Measurements from ENCODE around the gene DDX11. TPM values are rescaled to one million over a fixed set of nuclear protein-coding genes. Genes with fewer than 3 reads are reported as not detected.
"Not testable (repeated sequence)": the region's sequence is repeated elsewhere in the genome, so short reads cannot be mapped to it uniquely, and the experiment has no call there.

DDX11 gene
- total RNA-seq, 1 experiment from 2014 or later: 53.8 TPM

DNA sequence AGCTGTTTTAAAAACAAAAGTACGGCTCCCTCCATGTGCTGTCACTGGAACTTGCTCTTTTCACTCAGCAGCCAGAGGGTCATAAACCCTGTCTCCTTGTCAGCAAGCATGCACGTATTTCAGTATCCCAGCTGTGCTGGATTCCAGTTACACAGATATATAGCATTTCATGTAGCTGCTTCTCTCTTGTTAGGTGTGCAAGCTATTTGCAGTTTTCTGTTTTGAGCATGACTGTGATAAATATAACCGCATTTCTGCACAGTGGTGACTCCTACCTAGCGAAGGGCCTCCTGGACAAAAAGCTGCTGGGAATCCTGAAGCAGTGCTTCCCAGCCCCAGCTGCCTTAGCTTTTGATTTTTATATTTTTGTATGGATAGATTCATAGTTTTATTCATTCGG is 24.7 kb downstream of the DDX11 start:
- H3K79me2 ChIP-seq (ENCODE audit: low read length); CTCF ChIA-PET; H3K9ac ChIP-seq (ENCODE audit: low read length); H3F3A ChIP-seq (ENCODE audit: low read length, unreplicated experiment); DNase-seq; H3K9me2 ChIP-seq (replicated peaks; ENCODE audit: low read length); H3K4me2 ChIP-seq (ENCODE audit: low read length); H2AFZ ChIP-seq (ENCODE audit: low read length); H4K20me1 ChIP-seq (ENCODE audit: low read length); H3K36me3 ChIP-seq (ENCODE audit: low read depth, low read length); BruUV-seq (replicated peaks); H3K27ac ChIP-seq (ENCODE audit: low read length); H3K27me3 ChIP-seq (ENCODE audit: low read length); POLR2A ChIA-PET (ENCODE audit: unreplicated experiment); intact Hi-C loops (cut with micrococcal nuclease); H3K4me3 ChIP-seq (ENCODE audit: low read length); H3K4me1 ChIP-seq (ENCODE audit: insufficient read depth, low read length); ATAC-seq; H3K9me3 ChIP-seq (ENCODE audit: low read length): not testable (repeated sequence)

DNA sequence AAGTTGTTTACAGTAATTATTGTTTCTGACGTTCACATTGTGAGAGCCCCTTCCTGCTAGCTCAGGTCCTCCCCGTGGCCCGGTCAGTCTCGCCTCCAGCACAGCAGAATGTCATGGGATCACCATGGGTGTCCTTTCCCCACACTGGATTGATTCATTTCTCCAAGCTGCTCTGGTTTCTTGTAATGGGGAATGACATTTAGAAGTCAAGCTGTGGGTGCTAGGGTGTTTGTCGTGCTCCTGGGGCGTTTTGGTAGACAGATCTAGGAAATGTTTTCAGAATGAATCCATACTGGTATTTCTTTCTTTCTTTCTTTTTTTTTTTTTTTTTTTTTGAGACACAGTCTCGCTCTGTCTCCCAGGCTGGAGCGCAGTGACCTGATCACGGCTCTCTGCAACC is 25.1 kb downstream of the DDX11 start:
- H2AFZ ChIP-seq (ENCODE audit: low read length); H3K27ac ChIP-seq (ENCODE audit: low read length); DNase-seq; CTCF ChIA-PET; H3K9me3 ChIP-seq (ENCODE audit: low read length); ATAC-seq; H3K4me3 ChIP-seq (ENCODE audit: low read length); H3K36me3 ChIP-seq (ENCODE audit: low read depth, low read length); H3K27me3 ChIP-seq (ENCODE audit: low read length); H3F3A ChIP-seq (ENCODE audit: low read length, unreplicated experiment); H3K9me2 ChIP-seq (replicated peaks; ENCODE audit: low read length); H3K4me2 ChIP-seq (ENCODE audit: low read length); H3K4me1 ChIP-seq (ENCODE audit: insufficient read depth, low read length); POLR2A ChIA-PET (ENCODE audit: unreplicated experiment); H4K20me1 ChIP-seq (ENCODE audit: low read length); BruUV-seq (replicated peaks); intact Hi-C loops (cut with micrococcal nuclease); H3K9ac ChIP-seq (ENCODE audit: low read length); H3K79me2 ChIP-seq (ENCODE audit: low read length): not testable (repeated sequence)

DNA sequence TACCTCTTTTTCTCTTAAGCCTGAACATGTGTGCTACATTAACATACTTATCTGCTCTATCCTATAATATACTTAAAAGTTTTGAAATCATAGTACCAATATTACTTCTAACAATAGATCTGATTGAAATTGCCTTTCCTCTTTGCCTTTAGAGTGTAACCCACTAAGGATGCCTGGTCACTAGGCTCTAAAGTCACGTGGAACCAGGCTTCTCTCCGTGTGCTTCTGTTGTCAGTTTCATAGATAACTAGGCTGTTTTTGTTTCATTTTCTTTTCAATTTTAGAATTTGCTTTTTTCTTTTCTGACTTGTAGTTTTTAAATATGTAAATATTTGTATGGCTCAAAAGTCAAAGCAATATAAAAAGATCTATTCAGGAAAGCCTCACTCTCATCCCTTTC is 25.8 kb downstream of the DDX11 start:
- CTCF ChIA-PET: not testable (repeated sequence)

DNA sequence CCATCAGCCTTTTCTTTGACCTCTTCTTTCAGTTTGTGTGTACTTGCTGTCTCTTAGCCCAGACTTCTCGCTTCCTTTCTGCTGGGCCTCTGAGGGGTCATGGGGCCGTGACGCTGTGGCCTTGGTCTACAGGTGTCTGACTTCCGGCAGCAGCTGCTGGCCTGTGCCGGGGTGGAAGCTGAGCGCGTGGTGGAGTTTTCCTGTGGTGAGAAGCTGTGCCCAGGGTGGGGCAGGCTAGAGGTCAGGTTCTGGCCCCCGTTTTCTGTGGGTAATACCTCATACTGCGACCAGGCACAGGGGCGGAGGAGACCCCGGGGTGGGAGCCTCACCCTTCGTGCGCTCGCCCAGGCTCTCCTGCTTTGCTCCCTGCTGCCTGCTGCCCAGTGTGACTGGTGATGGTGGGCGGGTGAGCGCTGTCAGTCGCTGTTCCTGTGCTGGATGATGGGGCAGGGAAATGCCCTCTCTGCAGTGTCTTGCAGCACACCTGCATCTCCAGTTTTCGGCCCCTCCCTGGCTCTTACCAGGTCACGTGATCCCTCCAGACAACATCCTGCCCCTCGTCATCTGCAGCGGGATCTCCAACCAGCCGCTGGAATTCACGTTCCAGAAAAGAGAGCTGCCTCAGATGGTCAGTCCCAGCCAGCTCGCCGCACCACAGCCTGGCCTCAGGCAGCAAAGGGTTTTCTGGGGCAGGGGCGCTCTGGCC is 27.0 kb downstream of the DDX11 start:
- H3K27ac ChIP-seq (ENCODE audit: low read length); BruUV-seq (replicated peaks); H3K4me2 ChIP-seq (ENCODE audit: low read length); POLR2A ChIA-PET (ENCODE audit: unreplicated experiment); H3K79me2 ChIP-seq (ENCODE audit: low read length); H3K36me3 ChIP-seq (ENCODE audit: low read depth, low read length); H3K9me3 ChIP-seq (ENCODE audit: low read length); H3K9ac ChIP-seq (ENCODE audit: low read length); ATAC-seq; CTCF ChIA-PET; H4K20me1 ChIP-seq (ENCODE audit: low read length); H2AFZ ChIP-seq (ENCODE audit: low read length); H3K9me2 ChIP-seq (replicated peaks; ENCODE audit: low read length); H3K4me3 ChIP-seq (ENCODE audit: low read length); intact Hi-C loops (cut with micrococcal nuclease); H3F3A ChIP-seq (ENCODE audit: low read length, unreplicated experiment); H3K27me3 ChIP-seq (ENCODE audit: low read length); DNase-seq: not testable (repeated sequence)
- peaks cover 15% of the 10 kb centered on the region; the same call in 1 of the 2 replicates for H3K4me1 ChIP-seq (ENCODE audit: insufficient read depth, low read length)

More for the DNA sequence above, 25.8 kb downstream of the DDX11 start:
- intact Hi-C loops (cut with micrococcal nuclease); DNase-seq; H3K9ac ChIP-seq (ENCODE audit: low read length); BruUV-seq (replicated peaks); H4K20me1 ChIP-seq (ENCODE audit: low read length); H3K36me3 ChIP-seq (ENCODE audit: low read depth, low read length); H3F3A ChIP-seq (ENCODE audit: low read length, unreplicated experiment); POLR2A ChIA-PET (ENCODE audit: unreplicated experiment); H3K27ac ChIP-seq (ENCODE audit: low read length); ATAC-seq; H3K4me2 ChIP-seq (ENCODE audit: low read length); H3K79me2 ChIP-seq (ENCODE audit: low read length); H3K9me2 ChIP-seq (replicated peaks; ENCODE audit: low read length); H2AFZ ChIP-seq (ENCODE audit: low read length); H3K9me3 ChIP-seq (ENCODE audit: low read length); H3K4me3 ChIP-seq (ENCODE audit: low read length); H3K27me3 ChIP-seq (ENCODE audit: low read length): not testable (repeated sequence)
- H3K4me1 ChIP-seq (ENCODE audit: insufficient read depth, low read length): peaks cover 14% of the 10 kb centered on the region; the same call in 1 of the 2 replicates

DNA sequence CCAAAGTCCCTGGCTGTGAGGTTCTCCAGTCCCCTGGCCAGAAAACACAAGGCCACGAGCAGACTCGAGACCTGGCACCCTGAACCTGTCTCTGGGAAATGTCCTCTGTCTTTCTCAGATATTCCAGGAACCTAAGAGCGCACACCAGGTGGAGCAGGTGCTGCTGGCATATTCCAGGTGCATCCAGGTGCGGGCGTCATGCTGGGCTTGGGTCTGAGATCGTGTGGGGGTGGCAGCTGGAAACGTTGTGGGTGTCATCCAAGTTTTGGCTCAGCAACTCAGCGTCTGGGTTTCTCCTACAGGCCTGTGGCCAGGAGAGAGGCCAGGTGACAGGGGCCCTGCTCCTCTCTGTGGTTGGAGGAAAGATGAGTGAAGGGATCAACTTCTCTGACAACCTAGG is 28.5 kb downstream of the DDX11 start:
- H3K9me2 ChIP-seq (replicated peaks; ENCODE audit: low read length); H3K4me3 ChIP-seq (ENCODE audit: low read length); H4K20me1 ChIP-seq (ENCODE audit: low read length); BruUV-seq (replicated peaks); H3K79me2 ChIP-seq (ENCODE audit: low read length); CTCF ChIA-PET; H3K27ac ChIP-seq (ENCODE audit: low read length); H3K9ac ChIP-seq (ENCODE audit: low read length); H3K36me3 ChIP-seq (ENCODE audit: low read depth, low read length); H3K27me3 ChIP-seq (ENCODE audit: low read length); H2AFZ ChIP-seq (ENCODE audit: low read length); POLR2A ChIA-PET (ENCODE audit: unreplicated experiment); DNase-seq; H3F3A ChIP-seq (ENCODE audit: low read length, unreplicated experiment); H3K9me3 ChIP-seq (ENCODE audit: low read length); intact Hi-C loops (cut with micrococcal nuclease); ATAC-seq; H3K4me2 ChIP-seq (ENCODE audit: low read length): not testable (repeated sequence)
- peaks cover 15% of the 10 kb centered on the region; the same call in 1 of the 2 replicates for H3K4me1 ChIP-seq (ENCODE audit: insufficient read depth, low read length)

DNA sequence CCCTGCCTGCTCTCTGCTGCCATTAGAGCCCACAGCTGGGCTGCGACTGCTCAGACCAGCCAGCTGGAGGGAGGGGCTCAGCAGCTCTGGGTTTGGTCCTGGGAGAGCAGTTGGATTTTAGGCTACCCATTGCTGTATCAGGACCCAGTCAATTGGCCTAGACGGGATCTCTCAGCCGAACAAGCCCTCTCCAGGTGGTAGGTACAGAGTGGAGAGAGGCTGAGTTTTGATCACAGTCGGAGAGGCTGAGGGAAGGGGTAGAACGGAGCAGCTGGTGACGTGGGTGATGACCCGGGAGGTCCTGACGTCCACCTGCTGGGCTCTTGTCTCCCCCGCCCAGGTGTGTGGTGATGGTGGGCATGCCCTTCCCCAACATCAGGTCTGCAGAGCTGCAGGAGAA is 28.9 kb downstream of the DDX11 start:
- H3K4me2 ChIP-seq (ENCODE audit: low read length); CTCF ChIA-PET; H3K79me2 ChIP-seq (ENCODE audit: low read length); intact Hi-C loops (cut with micrococcal nuclease); H3K27me3 ChIP-seq (ENCODE audit: low read length); POLR2A ChIA-PET (ENCODE audit: unreplicated experiment); H3F3A ChIP-seq (ENCODE audit: low read length, unreplicated experiment); DNase-seq; H3K9ac ChIP-seq (ENCODE audit: low read length); H3K36me3 ChIP-seq (ENCODE audit: low read depth, low read length); H3K27ac ChIP-seq (ENCODE audit: low read length); H3K4me3 ChIP-seq (ENCODE audit: low read length); H3K9me3 ChIP-seq (ENCODE audit: low read length); H4K20me1 ChIP-seq (ENCODE audit: low read length); ATAC-seq; H2AFZ ChIP-seq (ENCODE audit: low read length); BruUV-seq (replicated peaks); H3K9me2 ChIP-seq (replicated peaks; ENCODE audit: low read length): not testable (repeated sequence)
- peaks cover 15% of the 10 kb centered on the region; the same call in 1 of the 2 replicates for H3K4me1 ChIP-seq (ENCODE audit: insufficient read depth, low read length)

DNA sequence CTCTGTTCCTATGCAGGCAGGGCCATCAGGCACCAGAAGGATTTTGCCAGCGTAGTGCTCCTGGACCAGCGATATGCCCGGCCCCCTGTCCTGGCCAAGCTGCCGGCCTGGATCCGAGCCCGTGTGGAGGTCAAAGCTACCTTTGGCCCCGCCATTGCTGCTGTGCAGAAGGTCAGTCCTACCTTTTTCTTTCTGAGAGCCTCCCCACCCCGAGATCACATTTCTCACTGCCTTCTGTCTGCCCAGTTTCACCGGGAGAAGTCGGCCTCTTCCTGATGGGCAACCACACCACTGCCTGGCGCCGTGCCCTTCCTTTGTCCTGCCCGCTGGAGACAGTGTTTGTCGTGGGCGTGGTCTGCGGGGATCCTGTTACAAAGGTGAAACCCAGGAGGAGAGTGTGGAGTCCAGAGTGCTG is 29.9 kb downstream of the DDX11 start:
- intact Hi-C loops (cut with micrococcal nuclease); H4K20me1 ChIP-seq (ENCODE audit: low read length); H3K79me2 ChIP-seq (ENCODE audit: low read length); H3K27me3 ChIP-seq (ENCODE audit: low read length); H3K9me3 ChIP-seq (ENCODE audit: low read length); H3K36me3 ChIP-seq (ENCODE audit: low read depth, low read length); H3F3A ChIP-seq (ENCODE audit: low read length, unreplicated experiment); H3K9me2 ChIP-seq (replicated peaks; ENCODE audit: low read length); H3K4me3 ChIP-seq (ENCODE audit: low read length); H2AFZ ChIP-seq (ENCODE audit: low read length); POLR2A ChIA-PET (ENCODE audit: unreplicated experiment); BruUV-seq (replicated peaks); CTCF ChIA-PET: not testable (repeated sequence)
- DNase-seq (peak; percentile 89), ATAC-seq (peak; percentile 91)
- Histone ChIP-seq H3K4me1 (ENCODE audit: insufficient read depth, low read length) (peaks cover 15% of the 10 kb centered on the region; the same call in 1 of the 2 replicates), H3K27ac (ENCODE audit: low read length) (peak overlapping the region; percentile 81), H3K4me2 (ENCODE audit: low read length) (peak overlapping the region; percentile 57), H3K9ac (ENCODE audit: low read length) (peak overlapping the region; percentile 40; the same call in 1 of the 2 replicates)

Measured in PC-3 (cell line).